Fibroblast of lung (primary cell): Measurements from ENCODE around the gene ST6GALNAC2. TPM values are rescaled to one million over a fixed set of nuclear protein-coding genes. Genes with fewer than 3 reads are reported as not detected.

Source experiments
- DNase-seq, 2 donors: peaks; one replicate each; pipeline versions ENCODE4 v3.0.0 to v3.0.0-alpha.2; 2010; ENCODE audit warnings: low read depth in 2 of 2
- H2AFZ ChIP-seq: 2 replicates; pipeline ENCODE4 v1.5.1; 2012; ENCODE audit warnings: low read length, control low read depth, inconsistent platforms
- H3K27ac ChIP-seq: 2 replicates; pipeline ENCODE4 v1.5.1; 2011; ENCODE audit warnings: low read length, control low read depth; ENCODE audit not compliant: insufficient read depth
- H3K27me3 ChIP-seq: 2 replicates; pipeline ENCODE4 v1.5.1; 2011; ENCODE audit warnings: mild to moderate bottlenecking, low read length; ENCODE audit not compliant: control insufficient read depth, insufficient read depth
- H3K36me3 ChIP-seq: 2 replicates; pipeline ENCODE4 v1.5.1; 2011; ENCODE audit warnings: low read length; ENCODE audit not compliant: control insufficient read depth, insufficient read depth
- H3K4me1 ChIP-seq: 2 replicates; pipeline ENCODE4 v1.5.1; 2011; ENCODE audit warnings: low read length; ENCODE audit not compliant: control insufficient read depth, insufficient read depth; ENCODE audit errors: extremely low read depth
- H3K4me2 ChIP-seq: 2 replicates; pipeline ENCODE4 v1.5.1; 2011; ENCODE audit warnings: low read length, control low read depth; ENCODE audit not compliant: insufficient read depth; ENCODE audit errors: extremely low read depth
- H3K4me3 ChIP-seq, 4 experiments: fragments of 200-600 bp in 1 of 4; sonication (generic) in 1 of 4; replicated peaks in 1 of 4; 2 replicates each; pipeline ENCODE4 v1.5.1; 2011 to 2016; ENCODE audit warnings: low read length in 4 of 4, low read depth in 3 of 4, mild to moderate bottlenecking in 3 of 4, control low read depth in 2 of 4, inconsistent platforms in 1 of 4, mixed read lengths in 1 of 4; ENCODE audit not compliant: insufficient read depth in 1 of 4; ENCODE audit errors: control extremely low read depth in 1 of 4
- H3K79me2 ChIP-seq: 2 replicates; pipeline ENCODE4 v1.5.1; 2012; ENCODE audit warnings: mild to moderate bottlenecking, low read length, inconsistent platforms; ENCODE audit not compliant: control insufficient read depth, insufficient read depth
- H3K9ac ChIP-seq: 2 replicates; pipeline ENCODE4 v1.5.1; 2011; ENCODE audit warnings: mild to moderate bottlenecking, low read length, control low read depth; ENCODE audit not compliant: insufficient read depth
- H3K9me3 ChIP-seq: 2 replicates; pipeline ENCODE4 v1.5.1; 2012; ENCODE audit warnings: low read depth, low read length; ENCODE audit not compliant: control insufficient read depth, insufficient read depth
- H4K20me1 ChIP-seq: 2 replicates; pipeline ENCODE4 v1.5.1; 2011; ENCODE audit warnings: low read length; ENCODE audit not compliant: control insufficient read depth, insufficient read depth; ENCODE audit errors: extremely low read depth
- CTCF ChIP-seq, 2 donors: IDR thresholded peaks in 1 of 2; conservative IDR thresholded peaks in 1 of 2; 1 replicate in 1 of 2; 2 replicates in 1 of 2; pipeline ENCODE4 v1.5.1; 2011 to 2012; ENCODE audit warnings: low read length in 2 of 2, control low read depth in 1 of 2, inconsistent platforms in 1 of 2, low read depth in 1 of 2, mild to moderate bottlenecking in 1 of 2
- EZH2 ChIP-seq: IDR thresholded peaks from 2 replicates; pipeline ENCODE4 v1.5.1; 2012; ENCODE audit warnings: low read length, control low read depth, mild to moderate bottlenecking; ENCODE audit errors: missing control alignments
- polyA plus RNA-seq, 2 donors: library from polyadenylated mRNA; depleted of rRNA in 1 of 2; stranded (reverse) in 1 of 2; unstranded in 1 of 2; fragments of >200 nt; gene quantifications; 2 replicates each; pipeline ENCODE4 v1.2.1, GENCODE V29; 2011 to 2012; ENCODE audit warnings: missing spikeins in 1 of 2
- total RNA-seq: library from RNA; depleted of rRNA; stranded (reverse); fragments of >200 nt; gene quantifications from 2 replicates; pipeline ENCODE4 v1.2.1, GENCODE V29; 2014

ST6GALNAC2 gene
- total and polyA plus RNA-seq, 2 donors (not counting 1 experiment from before 2014, with no cell fraction given) = 0.42 to 0.83 TPM

DNA sequence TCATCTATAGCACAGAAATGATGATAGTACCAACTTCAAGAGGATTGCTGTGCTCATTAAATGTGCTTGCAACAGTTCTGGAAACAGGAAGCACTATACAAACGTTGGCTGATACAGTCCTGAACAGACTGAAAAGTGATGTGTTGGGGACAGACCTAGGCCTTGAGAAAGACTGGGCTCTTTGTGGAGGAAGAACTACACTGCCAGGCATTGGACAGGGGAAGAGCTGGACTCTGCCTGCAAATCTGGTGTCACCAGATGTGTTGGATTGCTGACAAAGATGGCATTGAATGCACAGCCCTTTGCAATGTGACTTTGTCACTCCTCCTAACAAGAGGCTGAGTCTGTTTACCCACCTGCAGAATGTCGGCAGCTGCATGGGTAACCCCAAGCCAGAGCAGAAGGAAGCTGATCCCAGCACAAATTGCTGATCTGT, 12.4 kb upstream of the ST6GALNAC2 start:
- no peak for TF ChIP-seq EZH2
- no peak for TF ChIP-seq CTCF (conservative IDR thresholded peaks at IDR 0.05 in 1 of 2, IDR thresholded peaks at IDR 0.05 in 1 of 2; ENCODE audit: low read depth in 1 of 2, low read length in 2 of 2)
- H3K4me2 ChIP-seq = no peak overlapping the region
- no peak overlapping the region for H3K4me3 ChIP-seq
- H3K27ac ChIP-seq = no peak overlapping the region
- DNase-seq = no peak
- H3K9me3 ChIP-seq = no peaks in the 10 kb centered on the region
- no peaks in the 10 kb centered on the region for H3K36me3 ChIP-seq
- H3K4me1 ChIP-seq = peaks cover 3% of the 10 kb centered on the region
- H3K79me2 ChIP-seq = no peaks in the 10 kb centered on the region
- no peak overlapping the region for H3K9ac ChIP-seq
- no peaks in the 10 kb centered on the region for H3K27me3 ChIP-seq
- H4K20me1 ChIP-seq = no peaks in the 10 kb centered on the region
- H2AFZ ChIP-seq = no peak overlapping the region

DNA sequence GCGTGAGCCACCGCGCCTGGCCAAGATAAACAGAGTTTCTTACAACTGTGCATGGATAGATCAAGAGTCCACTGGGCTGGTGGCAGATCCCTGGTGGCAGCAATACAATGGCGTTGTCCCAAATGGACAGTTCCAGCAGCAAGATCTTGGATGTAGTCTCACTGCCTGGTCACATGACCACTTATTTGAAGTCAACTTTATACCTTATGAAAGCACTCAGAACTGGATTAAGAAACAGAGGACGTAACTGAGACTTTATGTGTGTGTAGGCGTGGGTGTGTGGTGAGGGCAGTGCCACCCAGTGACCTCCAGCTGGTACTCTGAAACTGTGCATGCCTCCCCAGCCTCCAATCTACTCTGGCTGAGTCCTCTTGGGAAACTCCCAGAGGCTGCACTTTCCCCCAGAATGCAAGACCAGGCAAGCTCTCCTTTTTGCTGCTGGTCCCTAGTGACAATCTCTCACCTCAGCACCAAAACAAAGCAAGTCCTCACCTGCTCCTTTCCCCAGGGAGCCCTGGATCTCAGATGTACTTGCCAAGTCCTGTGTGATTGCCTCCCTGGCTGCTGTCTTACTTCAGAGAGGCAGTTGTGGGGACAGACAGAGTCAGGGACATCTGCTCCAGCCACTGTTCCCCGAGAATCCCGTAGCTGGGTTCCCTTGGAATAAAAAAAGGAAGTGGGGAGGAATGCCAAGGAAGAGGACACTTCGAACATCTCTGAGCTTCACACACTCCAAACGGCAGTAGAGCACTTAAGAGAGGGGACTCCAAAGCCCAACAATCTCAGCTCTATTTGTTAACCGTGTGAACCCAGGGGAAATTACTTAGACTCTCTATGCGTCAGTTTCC, 11.7 kb upstream of the ST6GALNAC2 start:
- DNase-seq = no peak

More for the DNA sequence above, 11.7 kb upstream of the ST6GALNAC2 start:
- Histone ChIP-seq H3K4me3 (no peak overlapping the region), H3K4me1 (peaks cover 3% of the 10 kb centered on the region), H3K9me3 (no peaks in the 10 kb centered on the region), H2AFZ (no peak overlapping the region), H3K27ac (no peak overlapping the region), H3K36me3 (no peaks in the 10 kb centered on the region), H3K27me3 (no peaks in the 10 kb centered on the region), H3K4me2 (no peak overlapping the region), H3K9ac (no peak overlapping the region), H3K79me2 (no peaks in the 10 kb centered on the region), H4K20me1 (no peaks in the 10 kb centered on the region)
- TF ChIP-seq CTCF (conservative IDR thresholded peaks at IDR 0.05 in 1 of 2, IDR thresholded peaks at IDR 0.05 in 1 of 2; ENCODE audit: low read depth in 1 of 2, low read length in 2 of 2) (no peak), EZH2 (no peak)
